Muscle of back (tissue), 13 donors: Measurements from ENCODE around the gene TMEM220. TPM values are rescaled to one million over a fixed set of nuclear protein-coding genes. Genes with fewer than 3 reads are reported as not detected.

ENCODE experiments used
- DNase-seq, 3 donors: peaks; one replicate each; pipeline versions ENCODE4 v3.0.0 to v3.0.0-alpha.2; 2013
- long read RNA-seq, 9 donors: transcript quantifications; one replicate each; lab custom pipeline, GENCODE V29; 2026
- polyA plus RNA-seq, 10 donors: library from polyadenylated mRNA; unstranded; fragments of 120-200 nt; gene quantifications; one replicate each; pipeline ENCODE4 v1.2.1, GENCODE V29; 2013; ENCODE audit not compliant: insufficient read length in 10 of 10

The TMEM220 gene
- polyA plus RNA-seq = 10 to 100 TPM in 4 of 10 donors, 1 to 10 TPM in 6; 5.3 to 13.1 (median 9.4) TPM
- long read RNA-seq, donor 1, partial matches to known transcripts = 0 of 5 reads
- long read RNA-seq, donor 1, other reads (novel, unspliced or antisense) = 0 of 5 reads
- long read RNA-seq, donor 2, partial matches to known transcripts = 0 of 4 reads
- long read RNA-seq, donor 2, other reads (novel, unspliced or antisense) = 0 of 4 reads
- long read RNA-seq, donor 3 = 0 reads
- long read RNA-seq, donor 4, partial matches to known transcripts = 0 of 1 reads
- long read RNA-seq, donor 4, other reads (novel, unspliced or antisense) = 0 of 1 reads
- long read RNA-seq, donor 5, transcript TMEM220-201 (6 exons, 3,106 nt) = major isoform, 5 of 30 reads
- long read RNA-seq, donor 5, partial matches to known transcripts = 18 of 30 reads
- long read RNA-seq, donor 5, other reads (novel, unspliced or antisense) = 5 of 30 reads
- long read RNA-seq, donor 6, partial matches to known transcripts = 0 of 5 reads
- long read RNA-seq, donor 6, other reads (novel, unspliced or antisense) = 0 of 5 reads
- long read RNA-seq, donor 7, partial matches to known transcripts = 0 of 4 reads
- long read RNA-seq, donor 7, other reads (novel, unspliced or antisense) = 0 of 4 reads
- long read RNA-seq, donor 8, partial matches to known transcripts = 0 of 2 reads
- long read RNA-seq, donor 8, other reads (novel, unspliced or antisense) = 0 of 2 reads
- long read RNA-seq, donor 9 = 0 reads

DNA sequence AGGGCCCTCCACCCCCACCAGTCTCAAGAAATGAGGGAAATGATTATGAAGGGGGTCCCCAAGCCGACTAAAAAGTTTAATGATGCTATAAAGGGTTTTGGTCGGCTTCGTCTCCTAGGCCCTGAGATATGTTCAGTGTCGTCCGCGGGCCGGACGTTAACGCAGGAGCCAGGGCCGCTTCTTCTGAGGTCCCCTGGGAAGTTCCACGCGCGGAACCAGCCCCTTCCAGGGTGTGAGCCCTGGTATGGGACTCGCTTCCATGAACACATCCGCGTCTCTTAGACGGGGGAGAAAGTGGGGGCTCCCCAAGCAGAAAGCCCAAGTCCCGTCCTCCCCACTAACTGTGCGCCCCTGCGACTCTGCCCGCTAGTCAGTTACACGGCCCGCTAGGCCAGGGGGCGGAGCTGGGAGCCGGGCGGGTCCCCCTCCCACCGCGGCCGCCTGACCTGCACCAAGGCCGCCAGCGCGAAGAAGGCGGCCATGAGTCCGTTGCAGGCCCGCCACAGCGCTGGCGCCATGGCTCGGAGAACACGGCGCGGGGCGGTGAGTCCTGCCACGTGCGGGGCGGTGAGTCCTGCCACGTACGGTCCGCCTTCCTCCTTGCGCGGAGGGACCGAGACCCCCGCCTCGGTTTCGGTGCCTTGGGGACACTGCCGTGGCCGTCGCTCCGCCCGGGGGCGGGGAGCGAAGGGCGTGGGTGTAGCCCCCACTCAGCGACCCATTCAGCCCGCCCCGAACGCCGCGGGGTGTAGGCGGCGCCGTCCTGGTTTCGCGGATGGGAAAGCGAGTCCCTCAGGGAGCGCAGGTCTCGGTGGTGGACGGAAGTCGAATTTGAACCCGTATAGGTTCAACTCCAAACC is at the start of gene TMEM220:
TSS of gene TMEM220 (minus strand) at position 690 of the 860 bp plus-strand sequence. CDS start at position 518, 172 bp downstream.
- DNase-seq = peak; percentile 74 to 97 (median 89)

DNA sequence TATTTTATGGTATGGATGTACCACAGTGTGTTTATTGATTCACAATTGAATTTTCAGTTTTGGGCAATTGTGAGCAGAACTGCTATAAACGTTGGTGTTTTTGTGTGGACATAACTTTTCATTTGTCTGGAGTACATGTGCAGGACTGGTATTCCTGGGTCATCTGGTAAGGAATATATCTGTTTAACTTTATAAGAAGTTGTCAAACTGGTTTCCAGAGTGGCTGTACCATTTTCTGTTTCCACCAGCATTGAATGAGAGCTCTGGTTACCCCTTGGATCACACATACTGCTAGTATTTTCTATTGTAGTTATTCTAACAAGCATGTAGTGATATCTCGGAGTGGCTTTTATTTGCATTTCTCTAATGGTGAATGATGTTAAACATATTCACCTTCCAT is 49.8 kb upstream of the TMEM220 start:
- DNase-seq = no peak

GRCh38 chr17:10777890-10778289 is 48.1 kb upstream of the TMEM220 start:
- no peak for DNase-seq

DNA sequence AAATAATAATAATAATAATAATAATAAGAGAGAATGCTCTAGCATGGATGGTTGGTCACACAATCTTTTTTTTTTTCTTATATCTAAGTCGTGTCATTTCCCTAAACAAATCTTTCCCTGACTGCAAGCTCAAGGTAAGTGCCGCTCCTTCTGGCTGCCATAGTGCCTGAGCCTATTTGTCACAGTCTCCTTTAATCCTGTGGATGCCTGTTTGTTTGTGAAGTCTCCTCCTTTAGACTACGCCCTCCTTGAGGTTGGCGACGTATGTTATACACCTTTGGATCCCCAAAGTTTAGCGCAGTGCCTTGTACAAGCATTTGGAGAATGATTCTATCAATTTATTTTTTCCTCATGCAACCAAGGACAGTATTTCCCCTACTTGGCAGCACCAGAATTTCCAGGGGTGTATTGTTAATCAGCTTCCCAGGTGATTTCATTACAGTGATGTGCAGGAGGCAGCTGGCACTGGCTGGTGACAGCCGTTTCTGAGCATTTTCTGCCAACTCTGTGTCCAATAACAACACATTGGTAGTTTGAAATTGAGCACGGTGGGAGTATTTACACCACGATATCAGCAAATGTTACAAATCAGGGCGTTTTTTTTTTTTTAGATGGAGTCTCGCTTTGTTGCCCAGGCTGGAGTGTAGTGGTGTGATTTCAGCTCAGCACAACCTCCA is 47.4 kb upstream of the TMEM220 start:
- DNase-seq = no peak

DNA sequence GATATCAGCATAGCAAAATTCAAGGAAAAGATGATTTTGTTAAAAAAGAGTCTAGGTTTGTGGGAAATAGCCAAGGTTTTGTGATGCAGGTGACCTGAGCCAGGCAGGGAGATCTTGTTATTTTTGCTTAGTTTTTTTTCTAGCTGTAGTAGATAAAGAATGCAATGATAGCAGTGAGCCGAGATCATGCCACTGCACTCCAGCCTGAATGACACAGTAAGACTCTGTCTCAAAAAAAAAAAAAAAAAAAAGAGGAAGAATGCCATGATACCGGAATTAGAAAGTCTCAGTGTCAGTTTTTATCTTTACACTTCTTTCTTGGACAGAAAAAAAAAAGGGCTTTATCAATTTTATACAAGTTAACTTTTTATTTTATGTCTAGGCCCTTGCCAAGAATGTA is 46.6 kb upstream of the TMEM220 start:
- no peak for DNase-seq

DNA sequence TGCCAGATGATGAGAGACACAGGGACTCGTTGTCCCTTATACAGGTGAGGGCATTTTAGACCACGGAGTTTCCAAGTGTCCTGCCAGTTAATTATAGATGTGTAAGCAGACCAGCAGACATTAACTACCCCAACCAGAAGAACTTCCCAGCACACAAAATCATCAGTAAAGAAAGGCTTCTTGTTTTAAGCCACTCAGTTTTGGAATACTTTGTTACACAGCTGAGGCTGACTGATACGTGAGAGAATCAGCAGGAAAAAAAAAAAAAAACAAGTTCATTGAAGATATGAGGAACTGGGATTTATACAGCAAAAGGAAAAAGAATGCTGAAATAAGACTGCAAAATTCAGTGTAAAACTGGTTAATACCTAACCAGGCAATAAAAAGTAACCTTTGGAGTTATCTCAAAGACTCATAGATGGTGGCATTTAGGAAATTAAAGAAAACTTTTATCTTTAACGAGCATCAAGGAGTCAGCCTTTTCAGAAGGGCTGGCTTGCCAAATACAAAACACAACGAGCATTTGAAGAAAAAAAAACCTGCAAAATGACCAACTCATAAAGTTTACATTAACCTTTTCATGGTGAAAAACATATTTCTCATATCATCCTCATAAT is 46.0 kb upstream of the TMEM220 start:
- no peak for DNase-seq

DNA sequence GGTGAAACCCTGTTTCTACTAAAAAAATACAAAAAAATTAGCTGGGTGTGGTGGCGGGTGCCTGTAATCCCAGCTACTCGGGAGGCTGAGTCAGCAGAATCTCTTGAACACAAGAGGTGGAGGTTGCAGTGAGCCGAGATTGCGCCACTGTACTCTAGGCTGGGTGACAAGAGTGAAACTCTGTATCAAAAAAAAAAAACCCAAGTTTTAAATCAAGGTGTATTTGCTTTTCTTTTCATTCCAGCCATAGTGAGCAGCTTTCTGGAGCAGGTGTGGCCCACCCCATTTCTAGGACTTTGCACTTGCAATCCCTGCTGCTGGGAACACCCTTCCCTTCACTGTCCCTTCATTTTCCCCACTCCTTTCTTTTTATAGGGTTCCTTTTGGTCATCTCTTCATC is 45.2 kb upstream of the TMEM220 start:
- DNase-seq = no peak

DNA sequence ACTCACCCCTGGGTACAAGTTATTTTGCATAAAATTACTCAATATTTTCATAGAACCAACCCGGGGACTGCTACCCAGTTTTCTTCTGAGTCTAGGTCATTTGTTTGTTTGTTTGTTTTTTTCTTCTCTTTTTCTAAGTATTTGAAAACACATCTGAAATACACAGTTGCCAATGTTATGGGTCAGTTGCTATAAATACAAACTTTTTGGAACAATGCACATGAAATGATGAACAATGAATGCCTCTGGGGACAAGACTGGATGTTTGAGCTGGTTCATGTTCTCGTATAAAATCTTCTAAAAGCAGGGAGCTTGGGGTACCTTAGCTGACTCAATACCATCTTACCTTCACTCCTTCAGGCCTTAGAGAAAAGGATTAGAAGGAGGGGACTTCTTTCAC is 43.6 kb upstream of the TMEM220 start:
- DNase-seq = peak in 1 of 3 donors; percentile 66

GRCh38 chr17:10772425-10773380 is 42.9 kb upstream of the TMEM220 start:
- peak in 1 of 3 donors; percentile 49 for DNase-seq

GRCh38 chr17:10771148-10771547 is 41.3 kb upstream of the TMEM220 start:
- no peak for DNase-seq

GRCh38 chr17:10769840-10770239 is 40.0 kb upstream of the TMEM220 start:
- no peak for DNase-seq

DNA sequence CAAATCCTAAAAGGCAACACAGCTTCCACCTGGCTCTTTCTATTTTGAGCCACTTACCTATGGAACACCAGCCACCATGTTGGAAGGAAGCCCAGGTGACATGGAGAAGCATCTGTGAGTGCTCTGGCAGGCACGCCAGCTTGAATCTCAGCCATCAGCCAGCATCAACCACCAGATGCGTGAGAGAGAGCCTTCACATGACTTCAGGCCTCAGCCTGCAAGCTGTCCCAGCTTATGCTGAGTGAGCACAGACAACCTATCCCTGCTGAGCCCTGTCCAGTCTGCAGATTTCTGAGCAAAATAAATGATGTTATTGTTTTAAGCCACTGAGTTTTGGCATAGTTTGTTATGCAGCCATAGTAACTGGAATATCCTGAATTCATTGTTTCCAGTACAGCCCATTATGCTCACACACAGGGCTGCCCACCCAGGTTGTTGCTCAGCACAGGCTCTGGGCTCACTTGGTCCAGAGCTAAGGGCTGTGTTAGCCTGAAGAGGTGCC is 39.0 kb upstream of the TMEM220 start:
- DNase-seq = peak in 1 of 3 donors; percentile 43

- no peak for DNase-seq
Measured at GRCh38 chr17:10767232-10767631, 37.4 kb upstream of the TMEM220 start.

DNA sequence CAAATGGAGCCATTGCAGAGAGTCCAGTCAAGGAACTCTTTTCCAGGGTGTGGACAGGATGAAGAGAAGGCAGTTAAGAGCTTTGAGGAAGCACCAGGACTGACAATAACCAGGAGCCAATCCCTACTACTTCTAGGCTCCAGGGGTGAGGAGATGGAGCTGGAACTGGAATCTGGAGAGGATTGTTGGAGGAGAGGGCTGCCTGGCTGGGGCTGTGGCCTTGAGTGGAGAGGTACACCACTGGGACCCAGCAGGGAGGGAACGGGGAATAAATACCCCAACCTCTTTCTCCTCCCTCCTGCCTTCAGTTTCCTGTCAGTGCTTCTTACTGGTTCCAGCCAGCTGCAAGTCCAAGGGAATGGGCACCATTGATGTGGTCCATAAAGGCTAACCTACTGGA is 32.2 kb upstream of the TMEM220 start:
- no peak for DNase-seq

GRCh38 chr17:10761281-10761680 is 31.5 kb upstream of the TMEM220 start:
- DNase-seq = no peak

DNA sequence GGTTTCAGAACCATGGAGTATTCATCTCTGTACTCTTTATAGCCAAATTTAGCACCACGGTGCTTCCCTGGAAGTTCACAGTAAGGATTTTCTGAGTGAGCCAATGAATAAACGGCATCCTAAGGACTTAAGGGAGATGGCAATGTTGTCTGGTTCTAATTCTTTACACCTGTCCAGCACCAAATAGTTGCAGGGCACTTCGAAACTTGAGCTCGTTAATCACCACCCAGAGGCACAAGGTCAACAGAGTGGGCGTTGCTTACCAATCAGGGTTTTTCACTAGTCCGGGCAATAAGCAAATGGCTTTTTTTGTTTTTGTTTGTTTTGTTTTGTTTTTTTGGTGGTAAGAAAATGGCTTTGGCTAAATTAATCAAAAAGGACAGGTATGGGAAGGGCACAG is 28.2 kb upstream of the TMEM220 start:
- DNase-seq = no peak

GRCh38 chr17:10757647-10758046 is 27.8 kb upstream of the TMEM220 start:
- DNase-seq = no peak

DNA sequence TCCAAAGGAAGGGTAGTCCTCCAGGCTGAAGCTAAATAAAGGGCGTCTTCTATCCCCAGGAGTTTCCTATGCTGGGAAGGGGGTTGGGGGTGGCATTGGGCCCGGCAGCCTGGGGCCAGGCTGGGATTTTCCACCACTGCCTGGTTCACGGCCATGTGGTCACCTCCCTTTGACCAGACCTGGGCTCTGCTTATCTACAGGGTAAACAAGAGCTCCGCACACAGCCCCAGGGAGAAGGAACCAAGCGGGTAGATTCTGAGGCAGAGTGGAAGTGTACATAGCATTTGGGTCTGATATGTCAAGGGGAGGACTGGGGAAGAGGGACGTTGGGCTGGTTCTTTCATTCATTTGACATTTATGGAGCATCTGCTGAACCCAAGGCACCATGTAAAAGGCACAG is 27.2 kb upstream of the TMEM220 start:
- no peak for DNase-seq

DNA sequence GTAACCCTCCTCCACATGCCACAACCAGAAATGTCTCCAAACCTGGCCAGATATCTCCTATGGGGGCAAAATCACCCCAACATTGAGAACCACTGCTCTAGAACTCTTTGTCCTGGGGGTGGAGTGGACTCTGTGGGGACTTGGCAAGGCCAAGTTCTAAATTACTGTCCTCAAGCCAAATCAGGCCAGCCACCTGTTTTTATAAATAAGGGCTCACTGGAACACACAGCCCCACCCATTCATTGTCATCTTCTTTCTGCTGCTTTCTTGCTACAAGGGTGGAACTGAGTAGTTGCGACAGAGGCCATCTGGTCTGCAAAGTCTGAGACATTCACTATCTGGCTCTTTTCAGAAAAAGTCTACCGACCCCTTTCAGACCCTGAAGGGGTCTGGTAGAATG is 26.8 kb upstream of the TMEM220 start:
- DNase-seq = no peak

DNA sequence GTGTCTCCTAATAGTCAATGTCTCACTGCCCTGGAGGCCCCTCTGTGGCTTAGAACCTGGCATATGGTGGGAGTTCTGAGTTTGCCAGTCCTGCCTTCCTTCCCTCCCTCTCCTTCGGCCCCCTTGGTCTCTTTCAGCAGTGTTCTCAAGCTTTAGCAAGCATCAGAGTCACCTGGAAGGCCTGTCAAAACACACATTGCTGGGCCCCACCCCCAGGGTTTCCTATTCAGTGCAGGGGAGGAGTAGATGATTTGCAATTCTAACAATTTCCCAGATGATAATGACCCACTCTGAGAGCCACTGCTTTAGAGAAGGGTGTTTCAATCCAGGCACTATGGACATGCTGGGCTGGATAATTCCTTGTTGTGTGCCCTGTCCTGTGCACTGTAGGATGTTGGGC is 26.4 kb upstream of the TMEM220 start:
- DNase-seq = no peak
